ENCODE results near the gene EPHB2. TPM values are rescaled to one million over a fixed set of nuclear protein-coding genes. Genes with fewer than 3 reads are reported as not detected.
A peak's percentile ranks its signal among the peaks of the same experiment; 100 is the strongest.

The EPHB2 gene
- total and polyA plus RNA-seq, 2 of the 13 experiments (the other 11 are each of a cell fraction or from before 2014, with no cell fraction given), result 0.03 to 0.11 TPM

GRCh38 chr1:22827666-22828483, 117.2 kb downstream of the EPHB2 start (continued):
- no peak for TF ChIP-seq ZNF101 (CRISPR knock-in tag; IDR thresholded peaks at IDR 0.05; ENCODE audit: borderline replicate concordance, low read depth)
- TF ChIP-seq TBL1XR1 (IDR thresholded peaks at IDR 0.05; ENCODE audit: borderline replicate concordance, low read length, partially characterized antibody), result no peak
- TF ChIP-seq, protein P1, sequence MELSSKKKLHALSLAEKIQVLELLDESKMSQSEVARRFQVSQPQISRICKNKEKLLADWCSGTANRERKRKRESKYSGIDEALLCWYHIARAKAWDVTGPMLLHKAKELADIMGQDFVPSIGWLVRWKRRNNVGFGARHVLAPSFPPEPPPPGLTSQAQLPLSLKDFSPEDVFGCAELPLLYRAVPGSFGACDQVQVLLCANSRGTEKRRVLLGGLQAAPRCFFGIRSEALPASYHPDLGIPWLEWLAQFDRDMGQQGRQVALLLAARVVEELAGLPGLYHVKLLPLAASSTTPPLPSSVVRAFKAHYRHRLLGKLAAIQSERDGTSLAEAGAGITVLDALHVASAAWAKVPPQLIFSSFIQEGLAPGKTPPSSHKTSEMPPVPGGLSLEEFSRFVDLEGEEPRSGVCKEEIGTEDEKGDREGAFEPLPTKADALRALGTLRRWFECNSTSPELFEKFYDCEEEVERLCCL (CRISPR knock-in tag; IDR thresholded peaks at IDR 0.05; ENCODE audit: borderline replicate concordance), result no peak
- TF ChIP-seq ZNF772 (CRISPR knock-in tag; IDR thresholded peaks at IDR 0.05), result no peak
- no peak for TF ChIP-seq RFXAP (CRISPR knock-in tag; IDR thresholded peaks at IDR 0.05; ENCODE audit: borderline replicate concordance)
- TF ChIP-seq ZNF337 (CRISPR knock-in tag; IDR thresholded peaks at IDR 0.05; ENCODE audit: borderline replicate concordance, low read depth), result no peak

GRCh38 chr1:22828484-22829308, 118.1 kb downstream of the EPHB2 start:
- peak; percentile 56 for TF ChIP-seq CREB1 (IDR thresholded peaks at IDR 0.05)
- no peak for TF ChIP-seq CREB1 (CRISPR knock-in tag; IDR thresholded peaks at IDR 0.05)
- TF ChIP-seq EHMT2 (IDR thresholded peaks at IDR 0.05; ENCODE audit: borderline replicate concordance, low read depth, low read length), result no peak
- ATAC-seq, result no peak
- H3K9me3 ChIP-seq (ENCODE audit: low read length), result no peaks in the 10 kb centered on the region
- no peak overlapping the region for H3K4me3 ChIP-seq (replicated peaks in 1 of 3; ENCODE audit: insufficient read depth in 1 of 3, low read depth in 2 of 3, low read length in 3 of 3)
- no peak overlapping the region for H3K27ac ChIP-seq (ENCODE audit: extremely low read length, insufficient read depth, low read length)
- WGBS (ENCODE audit: low lambda C conversion rate), result 26% methylated on average over 13 of the region's 15 CpGs
- in situ Hi-C loops (cut with HindIII; ENCODE audit: extremely low pct_ligation_motif_present, low pct_unique_long_range_greater_than_20kb), result no loop called here
- POLR2A ChIA-PET, result no interaction called here
- CTCF ChIA-PET (ENCODE audit: low intra/inter-chr PET ratio, low total read pairs), result no interaction called here
- H3K4me1 ChIP-seq (ENCODE audit: insufficient read depth, low read length), result 0 out of 2 replicates have a peak, but pooled peaks cover 6% of the 10 kb centered on the region
- DNase-seq (ENCODE audit: low spot score), result no peak
- H3K79me2 ChIP-seq (ENCODE audit: insufficient read depth, low read length), result no peaks in the 10 kb centered on the region
- intact Hi-C loops (cut with micrococcal nuclease; ENCODE audit: unreplicated experiment), result no loop called here
- H4K20me1 ChIP-seq (ENCODE audit: insufficient read depth, low read length), result no peaks in the 10 kb centered on the region
- H3K9ac ChIP-seq (ENCODE audit: insufficient read depth, low read depth, low read length), result no peak overlapping the region
- no peak for FAIRE-seq
- no peak overlapping the region for H3K4me2 ChIP-seq (ENCODE audit: low read depth, low read length)
- H3K27me3 ChIP-seq (ENCODE audit: control insufficient read depth in 1 of 2, insufficient read depth in 2 of 2, low read length in 2 of 2), result peaks cover 0 to 4% of the 10 kb centered on the region in 2 experiments; a peak in 1 of 5 replicates
- no peaks in the 10 kb centered on the region for H3K36me3 ChIP-seq (replicated peaks in 1 of 2; ENCODE audit: control insufficient read depth in 1 of 2, insufficient read depth in 2 of 2, low read length in 2 of 2)
- BruUV-seq (replicated peaks), result no TSS peak
- H2AFZ ChIP-seq (ENCODE audit: low read length), result no peak overlapping the region

All from HepG2 (cell line).